Endothelial cell of umbilical vein (primary cell): ENCODE data around the gene ADARB2. TPM values are rescaled to one million over a fixed set of nuclear protein-coding genes. Genes with fewer than 3 reads are reported as not detected.

Experiments
- BruUV-seq: library from RNA; stranded (reverse); fragments of 400-500 nt; replicated peaks from 2 replicates; lab custom pipeline; 2021; lab: Mats Ljungman, UMichigan
- CTCF ChIA-PET: fragments of 300-600, 350-600 bp; sonication (Branson Sonifier 250); formaldehyde crosslinking; loops from one replicate; lab custom pipeline; 2021; ENCODE audit warnings: antibody characterized with exemption, inconsistent platforms; lab: Charles Lee
- POLR2A ChIA-PET: fragments of 300-600, 350-600 bp; sonication (Branson Sonifier 250); formaldehyde crosslinking; loops from one replicate; lab custom pipeline; 2021; ENCODE audit warnings: antibody characterized with exemption, inconsistent platforms; lab: Charles Lee
- DNase-seq: peaks from one replicate; pipeline ENCODE4 v3.0.0-alpha.2; 2011; ENCODE audit warnings: low read depth, low spot score
- FAIRE-seq: peaks from 2 replicates; lab custom pipeline; 2011; peaks lifted over from hg19 to GRCh38; lab: Jason Lieb, UNC
- H2AFZ ChIP-seq: 2 replicates; pipeline ENCODE4 v1.6.0; 2012; ENCODE audit warnings: low read depth, low read length, control low read depth, inconsistent platforms
- H3K27ac ChIP-seq: 2 replicates; pipeline ENCODE4 v1.5.1; 2011; ENCODE audit warnings: low read depth, mild to moderate bottlenecking, control low read depth, low read length, moderate library complexity; ENCODE audit not compliant: insufficient read depth
- H3K27me3 ChIP-seq, 2 experiments: 2 replicates each; pipeline versions ENCODE4 v1.6.0 to v1.6.1; 2011; ENCODE audit warnings: low read length in 2 of 2, mixed read lengths in 1 of 2; ENCODE audit not compliant: control insufficient read depth in 2 of 2, insufficient read depth in 2 of 2
- H3K36me3 ChIP-seq, 2 experiments: 2 replicates in 1 of 2; 3 replicates in 1 of 2; pipeline ENCODE4 v1.5.1; 2011; ENCODE audit warnings: low read length in 2 of 2, mild to moderate bottlenecking in 1 of 2, moderate library complexity in 1 of 2; ENCODE audit not compliant: control insufficient read depth in 2 of 2, insufficient read depth in 2 of 2; ENCODE audit errors: extremely low read depth in 1 of 2
- H3K4me1 ChIP-seq: 3 replicates; pipeline ENCODE4 v1.5.1; 2011; ENCODE audit warnings: mild to moderate bottlenecking, low read length; ENCODE audit not compliant: control insufficient read depth, insufficient read depth; ENCODE audit errors: extremely low read depth
- H3K4me2 ChIP-seq: 2 replicates; pipeline ENCODE4 v1.6.1; 2011; ENCODE audit warnings: low read length, control low read depth, mixed read lengths; ENCODE audit not compliant: insufficient read depth
- H3K4me3 ChIP-seq, 3 experiments: fragments of 200-600 bp in 1 of 3; sonication (generic), shearing (Covaris generic) in 1 of 3; replicated peaks in 1 of 3; 2 replicates each; pipeline ENCODE4 v1.5.1; 2011 to 2016; ENCODE audit warnings: control low read depth in 3 of 3, low read length in 3 of 3, mild to moderate bottlenecking in 2 of 3, inconsistent platforms in 1 of 3, low read depth in 1 of 3, moderate library complexity in 1 of 3; ENCODE audit not compliant: insufficient read depth in 1 of 3
- H3K79me2 ChIP-seq: 2 replicates; pipeline ENCODE4 v1.6.0; 2012; ENCODE audit warnings: low read length, inconsistent platforms; ENCODE audit not compliant: control insufficient read depth, insufficient read depth
- H3K9ac ChIP-seq: replicated peaks from 2 replicates; pipeline ENCODE3; 2011; ENCODE audit warnings: low read length, control low read depth; ENCODE audit not compliant: insufficient read depth; ENCODE audit errors: extremely low read depth
- H3K9me1 ChIP-seq: replicated peaks from 3 replicates; pipeline ENCODE4 v1.6.0; 2011; ENCODE audit warnings: mild to moderate bottlenecking, low read length; ENCODE audit not compliant: control insufficient read depth, insufficient read depth; ENCODE audit errors: extremely low read depth
- H3K9me3 ChIP-seq: replicated peaks from 2 replicates; pipeline ENCODE4 v1.5.1; 2012; ENCODE audit warnings: low read length, inconsistent platforms; ENCODE audit not compliant: control insufficient read depth, insufficient read depth
- H4K20me1 ChIP-seq: replicated peaks from 2 replicates; pipeline ENCODE3; 2011; ENCODE audit warnings: mild to moderate bottlenecking, low read length; ENCODE audit not compliant: control insufficient read depth, insufficient read depth; ENCODE audit errors: extremely low read depth
- EZH2 ChIP-seq: IDR thresholded peaks from 2 replicates; pipeline ENCODE4 v1.6.1; 2012; ENCODE audit warnings: borderline replicate concordance, low read depth, mild to moderate bottlenecking, moderate library complexity, low read length, inconsistent platforms; ENCODE audit not compliant: severe bottlenecking
- FOS ChIP-seq: IDR thresholded peaks from 2 replicates; pipeline ENCODE4 v1.6.1; 2011; ENCODE audit warnings: mild to moderate bottlenecking, low read length, moderate library complexity, borderline replicate concordance; ENCODE audit not compliant: insufficient read depth
- GATA2 ChIP-seq: IDR thresholded peaks from 2 replicates; pipeline ENCODE4 v1.7.0; 2011; ENCODE audit warnings: low read depth, mild to moderate bottlenecking, moderate library complexity, mixed read lengths, low read length; ENCODE audit not compliant: insufficient read length, insufficient read depth
- JUN ChIP-seq: IDR thresholded peaks from 2 replicates; pipeline ENCODE4 v1.6.1; 2011; ENCODE audit warnings: borderline replicate concordance, low read depth; ENCODE audit not compliant: insufficient read length, insufficient read depth
- MYC ChIP-seq: IDR thresholded peaks from one replicate; pipeline ENCODE4 v1.6.1; 2011; ENCODE audit warnings: mild to moderate bottlenecking, low read depth, low read length
- POLR2A ChIP-seq: IDR thresholded peaks from 2 replicates; pipeline ENCODE4 v1.6.1; 2012; ENCODE audit warnings: low read depth, mild to moderate bottlenecking, control low read depth, low read length
- POLR2AphosphoS5 ChIP-seq: IDR thresholded peaks from 2 replicates; pipeline ENCODE4 v1.6.1; 2012; ENCODE audit warnings: low read depth, mild to moderate bottlenecking, control low read depth, low read length, moderate library complexity; ENCODE audit not compliant: insufficient read depth
- dilution Hi-C: fragments of 300-500 bp; cut with MboI; formaldehyde crosslinking; loops from one replicate; pipeline ENCODE4 v1.15.0; 2019; ENCODE audit warnings: low sequenced_read_pairs; ENCODE audit not compliant: extremely low pct_ligation_motif_present
- intact Hi-C: fragments of 100-400 bp; cut with micrococcal nuclease; formaldehyde crosslinking; loops from one replicate; pipeline ENCODE4 v1.10.0; 2022
- polyA plus RNA-seq, 4 experiments: library from polyadenylated mRNA; depleted of rRNA in 3 of 4; stranded (reverse) in 3 of 4; unstranded in 1 of 4; fragments of >200 nt; gene quantifications; 2 replicates each; pipeline versions ENCODE4 v1.2.1 to v1.2.3, GENCODE V29; 2011 to 2012; ENCODE audit warnings: missing spikeins in 1 of 4
- total RNA-seq: library from RNA; stranded (reverse); gene quantifications from 2 replicates; pipeline ENCODE4 v1.2.3, GENCODE V29; 2021
- TF ChIP-seq, protein P1 (sequence below): IDR thresholded peaks from 2 replicates; pipeline ENCODE4 v1.6.1; 2011; ENCODE audit not compliant: insufficient read depth, insufficient read length
- TF ChIP-seq, protein P2 (sequence below), 2 donors: IDR thresholded peaks; 1 replicate in 1 of 2; 2 replicates in 1 of 2; pipeline ENCODE4 v1.5.1; 2011; ENCODE audit warnings: low read length in 2 of 2, mild to moderate bottlenecking in 2 of 2, moderate library complexity in 2 of 2, control low read depth in 1 of 2, inconsistent platforms in 1 of 2, low read depth in 1 of 2; ENCODE audit not compliant: insufficient read depth in 1 of 2; ENCODE audit errors: extremely low read depth in 1 of 2

ADARB2 gene
- total and polyA plus RNA-seq, 2 donors (not counting 3 experiments of a cell fraction or from before 2014, with no cell fraction given) = not detected

DNA sequence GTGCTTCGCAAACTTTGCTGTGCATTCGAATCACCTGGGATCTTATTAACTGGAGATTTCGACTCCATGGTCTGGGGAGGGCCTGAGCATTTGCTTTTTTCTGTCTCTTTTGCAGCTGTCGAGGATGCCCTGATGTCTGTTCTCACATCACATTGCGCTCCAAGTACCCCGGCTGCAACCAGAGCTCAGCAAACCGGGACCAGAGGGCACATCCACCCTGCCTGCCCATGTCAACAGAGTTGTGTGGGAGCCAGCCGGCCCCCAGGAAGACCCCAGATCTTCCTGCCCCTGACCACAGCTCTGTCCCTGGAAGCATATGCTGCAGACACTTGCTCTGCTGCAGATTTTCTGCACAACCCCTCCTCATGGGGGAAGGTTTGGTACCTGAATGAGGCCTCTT is 180.8 kb downstream of the ADARB2 start:
- no peak overlapping the region for H3K9ac ChIP-seq
- BruUV-seq = no TSS peak
- H4K20me1 ChIP-seq = no peaks in the 10 kb centered on the region
- H2AFZ ChIP-seq = no peak overlapping the region
- FAIRE-seq (no peak), DNase-seq (no peak)
- no peaks in the 10 kb centered on the region for H3K9me3 ChIP-seq
- no peak overlapping the region for H3K27ac ChIP-seq
- TF ChIP-seq POLR2AphosphoS5 (no peak), MYC (no peak), GATA2 (no peak), EZH2 (no peak), FOS (no peak), POLR2A (no peak), JUN (no peak)
- TF ChIP-seq, protein P1, sequence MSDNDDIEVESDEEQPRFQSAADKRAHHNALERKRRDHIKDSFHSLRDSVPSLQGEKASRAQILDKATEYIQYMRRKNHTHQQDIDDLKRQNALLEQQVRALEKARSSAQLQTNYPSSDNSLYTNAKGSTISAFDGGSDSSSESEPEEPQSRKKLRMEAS = no peak
- TF ChIP-seq, protein P2, sequence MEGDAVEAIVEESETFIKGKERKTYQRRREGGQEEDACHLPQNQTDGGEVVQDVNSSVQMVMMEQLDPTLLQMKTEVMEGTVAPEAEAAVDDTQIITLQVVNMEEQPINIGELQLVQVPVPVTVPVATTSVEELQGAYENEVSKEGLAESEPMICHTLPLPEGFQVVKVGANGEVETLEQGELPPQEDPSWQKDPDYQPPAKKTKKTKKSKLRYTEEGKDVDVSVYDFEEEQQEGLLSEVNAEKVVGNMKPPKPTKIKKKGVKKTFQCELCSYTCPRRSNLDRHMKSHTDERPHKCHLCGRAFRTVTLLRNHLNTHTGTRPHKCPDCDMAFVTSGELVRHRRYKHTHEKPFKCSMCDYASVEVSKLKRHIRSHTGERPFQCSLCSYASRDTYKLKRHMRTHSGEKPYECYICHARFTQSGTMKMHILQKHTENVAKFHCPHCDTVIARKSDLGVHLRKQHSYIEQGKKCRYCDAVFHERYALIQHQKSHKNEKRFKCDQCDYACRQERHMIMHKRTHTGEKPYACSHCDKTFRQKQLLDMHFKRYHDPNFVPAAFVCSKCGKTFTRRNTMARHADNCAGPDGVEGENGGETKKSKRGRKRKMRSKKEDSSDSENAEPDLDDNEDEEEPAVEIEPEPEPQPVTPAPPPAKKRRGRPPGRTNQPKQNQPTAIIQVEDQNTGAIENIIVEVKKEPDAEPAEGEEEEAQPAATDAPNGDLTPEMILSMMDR (IDR thresholded peaks at IDR 0.05; ENCODE audit: extremely low read depth in 1 of 2, insufficient read depth in 1 of 2, low read depth in 1 of 2, low read length in 2 of 2) = no peak
- intact Hi-C loops (no loop called here), dilution Hi-C loops (no loop called here)
- no peaks in the 10 kb centered on the region for H3K79me2 ChIP-seq
- CTCF ChIA-PET = no interaction called here
- no peaks in the 10 kb centered on the region for H3K9me1 ChIP-seq
- no peak overlapping the region for H3K4me3 ChIP-seq
- H3K36me3 ChIP-seq = no peaks in the 10 kb centered on the region
- H3K27me3 ChIP-seq = no peaks in the 10 kb centered on the region
- POLR2A ChIA-PET = no interaction called here
- H3K4me1 ChIP-seq = no peaks in the 10 kb centered on the region
- H3K4me2 ChIP-seq = no peak overlapping the region
